Measurements from ENCODE around the gene NAPA. TPM values are rescaled to one million over a fixed set of nuclear protein-coding genes. Genes with fewer than 3 reads are reported as not detected.

NAPA gene
- total RNA-seq, 1 donor from 2014 or later: 77.8 TPM

DNA sequence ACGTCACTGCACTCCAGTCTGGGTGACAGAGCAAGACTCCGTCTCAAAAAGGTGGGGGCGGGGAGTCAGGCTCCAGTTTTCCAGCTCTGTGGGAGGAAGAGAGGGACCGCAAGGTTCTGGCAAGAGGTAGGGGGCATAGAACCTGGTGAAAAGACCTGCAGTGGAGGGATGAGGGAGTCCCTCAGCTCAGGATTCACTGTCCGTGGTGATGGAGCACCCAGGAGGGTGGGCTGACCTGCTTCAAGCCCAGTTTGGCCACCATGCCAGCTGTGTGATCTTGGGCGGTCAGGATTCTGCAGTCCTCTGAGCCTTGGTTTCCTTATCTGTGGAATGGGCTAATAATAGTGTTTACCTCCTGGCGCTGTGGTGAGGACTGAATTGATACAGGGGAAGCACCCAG is 64.4 kb downstream of the NAPA start:
- H3K9me3 Mint-ChIP-seq (ENCODE audit: unreplicated experiment): no peaks in the 10 kb centered on the region
- H3K4me1 Mint-ChIP-seq (ENCODE audit: unreplicated experiment): peaks cover 22% of the 10 kb centered on the region
- TF ChIP-seq, protein P1, sequence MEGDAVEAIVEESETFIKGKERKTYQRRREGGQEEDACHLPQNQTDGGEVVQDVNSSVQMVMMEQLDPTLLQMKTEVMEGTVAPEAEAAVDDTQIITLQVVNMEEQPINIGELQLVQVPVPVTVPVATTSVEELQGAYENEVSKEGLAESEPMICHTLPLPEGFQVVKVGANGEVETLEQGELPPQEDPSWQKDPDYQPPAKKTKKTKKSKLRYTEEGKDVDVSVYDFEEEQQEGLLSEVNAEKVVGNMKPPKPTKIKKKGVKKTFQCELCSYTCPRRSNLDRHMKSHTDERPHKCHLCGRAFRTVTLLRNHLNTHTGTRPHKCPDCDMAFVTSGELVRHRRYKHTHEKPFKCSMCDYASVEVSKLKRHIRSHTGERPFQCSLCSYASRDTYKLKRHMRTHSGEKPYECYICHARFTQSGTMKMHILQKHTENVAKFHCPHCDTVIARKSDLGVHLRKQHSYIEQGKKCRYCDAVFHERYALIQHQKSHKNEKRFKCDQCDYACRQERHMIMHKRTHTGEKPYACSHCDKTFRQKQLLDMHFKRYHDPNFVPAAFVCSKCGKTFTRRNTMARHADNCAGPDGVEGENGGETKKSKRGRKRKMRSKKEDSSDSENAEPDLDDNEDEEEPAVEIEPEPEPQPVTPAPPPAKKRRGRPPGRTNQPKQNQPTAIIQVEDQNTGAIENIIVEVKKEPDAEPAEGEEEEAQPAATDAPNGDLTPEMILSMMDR (IDR thresholded peaks at IDR 0.05; ENCODE audit: unreplicated experiment): no peak
- no peak for DNase-seq (ENCODE audit: low spot score)
- H3K27ac Mint-ChIP-seq (ENCODE audit: unreplicated experiment): no peak overlapping the region
- no peak overlapping the region for H3K4me3 Mint-ChIP-seq (ENCODE audit: unreplicated experiment)
- peaks cover 15% of the 10 kb centered on the region for H3K27me3 Mint-ChIP-seq (ENCODE audit: unreplicated experiment)
- H3K36me3 Mint-ChIP-seq (ENCODE audit: low read depth, unreplicated experiment): peaks cover 4% of the 10 kb centered on the region

GRCh38 chr19:47448360-47448727 is 66.5 kb downstream of the NAPA start:
- no peak overlapping the region for H3K4me3 Mint-ChIP-seq (ENCODE audit: unreplicated experiment)
- peaks cover 17% of the 10 kb centered on the region for H3K27me3 Mint-ChIP-seq (ENCODE audit: unreplicated experiment)
- H3K9me3 Mint-ChIP-seq (ENCODE audit: unreplicated experiment): no peaks in the 10 kb centered on the region
- peaks cover 8% of the 10 kb centered on the region for H3K36me3 Mint-ChIP-seq (ENCODE audit: low read depth, unreplicated experiment)
- no peak for DNase-seq (ENCODE audit: low spot score)
- peaks cover 39% of the 10 kb centered on the region for H3K4me1 Mint-ChIP-seq (ENCODE audit: unreplicated experiment)
- H3K27ac Mint-ChIP-seq (ENCODE audit: unreplicated experiment): no peak overlapping the region
- TF ChIP-seq, protein P1 (IDR thresholded peaks at IDR 0.05; ENCODE audit: unreplicated experiment): no peak

DNA sequence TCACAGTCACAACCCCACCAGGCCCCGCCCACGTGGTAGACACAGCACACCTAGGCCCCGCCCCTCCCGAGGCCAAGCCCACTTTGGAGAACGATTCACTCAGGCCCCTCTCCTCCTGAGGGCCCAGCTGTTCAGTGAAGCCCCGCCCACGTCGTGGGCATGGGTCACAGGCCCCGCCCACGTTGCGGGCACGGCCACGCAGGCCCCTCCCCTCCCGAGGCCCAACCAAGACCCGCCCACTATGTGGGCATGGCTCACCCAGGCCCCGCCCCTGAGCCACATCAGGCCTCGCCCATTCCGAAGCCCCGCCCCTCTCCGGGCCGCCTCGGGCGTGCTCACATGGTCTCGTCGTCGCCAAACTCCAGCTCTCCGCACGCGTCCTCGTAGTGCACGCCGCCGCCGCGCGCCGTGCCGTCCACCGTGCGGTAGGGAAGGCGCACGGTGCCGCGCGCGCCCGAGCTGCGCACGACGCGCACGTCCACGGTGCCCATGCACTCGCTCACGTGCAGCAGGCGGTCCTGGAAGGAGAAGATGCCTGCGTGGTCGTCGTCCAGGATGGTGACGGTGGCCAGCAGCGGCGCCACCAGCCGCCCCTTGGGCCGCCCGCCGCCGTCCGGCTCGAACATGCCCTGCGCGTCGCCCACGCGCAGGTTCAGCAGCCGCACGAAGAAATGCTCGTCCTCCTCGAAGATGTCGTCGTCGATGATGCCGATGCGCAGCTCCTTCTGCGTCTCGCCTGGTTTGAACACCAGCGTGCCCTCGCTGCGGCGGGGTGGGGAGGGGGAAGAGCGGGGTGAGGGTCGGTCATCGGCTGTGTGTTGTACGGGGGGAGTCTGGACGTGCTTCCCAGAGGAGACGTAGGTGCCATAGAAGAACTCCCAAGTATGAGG is 67.1 kb downstream of the NAPA start:
- Mint-ChIP-seq H3K4me3 (ENCODE audit: unreplicated experiment) (no peak overlapping the region), H3K36me3 (ENCODE audit: low read depth, unreplicated experiment) (peaks cover 8% of the 10 kb centered on the region), H3K27ac (ENCODE audit: unreplicated experiment) (no peak overlapping the region), H3K9me3 (ENCODE audit: unreplicated experiment) (no peaks in the 10 kb centered on the region), H3K27me3 (ENCODE audit: unreplicated experiment) (peaks cover 17% of the 10 kb centered on the region), H3K4me1 (ENCODE audit: unreplicated experiment) (peaks cover 44% of the 10 kb centered on the region)
- DNase-seq (ENCODE audit: low spot score): peak; percentile 86
- TF ChIP-seq, protein P1 (IDR thresholded peaks at IDR 0.05; ENCODE audit: unreplicated experiment): no peak

GRCh38 chr19:47446534-47447469 is 68.1 kb downstream of the NAPA start:
- H3K27me3 Mint-ChIP-seq (ENCODE audit: unreplicated experiment): peaks cover 17% of the 10 kb centered on the region
- TF ChIP-seq, protein P1 (IDR thresholded peaks at IDR 0.05; ENCODE audit: unreplicated experiment): no peak
- H3K4me1 Mint-ChIP-seq (ENCODE audit: unreplicated experiment): peaks cover 44% of the 10 kb centered on the region
- peaks cover 8% of the 10 kb centered on the region for H3K36me3 Mint-ChIP-seq (ENCODE audit: low read depth, unreplicated experiment)
- H3K9me3 Mint-ChIP-seq (ENCODE audit: unreplicated experiment): no peaks in the 10 kb centered on the region
- peak overlapping the region; percentile 6 for H3K27ac Mint-ChIP-seq (ENCODE audit: unreplicated experiment)
- H3K4me3 Mint-ChIP-seq (ENCODE audit: unreplicated experiment): peak overlapping the region; percentile 56
- DNase-seq (ENCODE audit: low spot score): peak; percentile 58
